Body of pancreas (tissue), 4 donors: Measurements from ENCODE around the gene WDFY3.

Experiments used
- POLR2A ChIP-seq, 3 donors: fragments of 450-650 bp; IDR thresholded peaks; one replicate each; pipeline ENCODE4 v1.6.1; 2016; ENCODE audit warnings: antibody characterized with exemption in 3 of 3, mild to moderate bottlenecking in 2 of 3
- TF ChIP-seq, protein P1 (sequence below), 7 experiments: fragments of 450-650 bp in 4 of 7; fragments of 200-600 bp in 3 of 7; sonication (generic) in 3 of 7; IDR thresholded peaks; one replicate each; pipeline ENCODE4 v1.5.1; 2016 to 2019; ENCODE audit warnings: antibody characterized with exemption in 7 of 7

DNA sequence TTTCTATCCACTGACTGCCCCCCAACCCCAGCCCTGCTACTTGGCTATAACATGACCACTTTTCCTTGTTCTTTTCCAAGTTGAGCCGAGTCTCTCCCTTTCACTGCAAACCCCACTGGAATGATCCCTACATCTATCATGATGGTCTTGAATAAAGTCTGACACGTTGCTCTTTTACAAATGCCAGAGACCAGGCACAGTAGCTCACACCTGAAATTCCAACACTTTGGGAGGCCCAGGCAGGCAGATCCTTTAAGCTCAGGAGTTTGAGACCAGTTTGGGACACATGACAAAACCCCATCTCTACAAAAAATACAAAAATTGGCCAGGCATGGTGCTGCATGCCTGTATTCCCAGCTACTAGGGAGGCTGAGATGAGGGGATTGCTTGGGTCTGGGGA is 100.9 kb downstream of the WDFY3 start:
- TF ChIP-seq, protein P1, sequence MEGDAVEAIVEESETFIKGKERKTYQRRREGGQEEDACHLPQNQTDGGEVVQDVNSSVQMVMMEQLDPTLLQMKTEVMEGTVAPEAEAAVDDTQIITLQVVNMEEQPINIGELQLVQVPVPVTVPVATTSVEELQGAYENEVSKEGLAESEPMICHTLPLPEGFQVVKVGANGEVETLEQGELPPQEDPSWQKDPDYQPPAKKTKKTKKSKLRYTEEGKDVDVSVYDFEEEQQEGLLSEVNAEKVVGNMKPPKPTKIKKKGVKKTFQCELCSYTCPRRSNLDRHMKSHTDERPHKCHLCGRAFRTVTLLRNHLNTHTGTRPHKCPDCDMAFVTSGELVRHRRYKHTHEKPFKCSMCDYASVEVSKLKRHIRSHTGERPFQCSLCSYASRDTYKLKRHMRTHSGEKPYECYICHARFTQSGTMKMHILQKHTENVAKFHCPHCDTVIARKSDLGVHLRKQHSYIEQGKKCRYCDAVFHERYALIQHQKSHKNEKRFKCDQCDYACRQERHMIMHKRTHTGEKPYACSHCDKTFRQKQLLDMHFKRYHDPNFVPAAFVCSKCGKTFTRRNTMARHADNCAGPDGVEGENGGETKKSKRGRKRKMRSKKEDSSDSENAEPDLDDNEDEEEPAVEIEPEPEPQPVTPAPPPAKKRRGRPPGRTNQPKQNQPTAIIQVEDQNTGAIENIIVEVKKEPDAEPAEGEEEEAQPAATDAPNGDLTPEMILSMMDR (IDR thresholded peaks at IDR 0.05): no peak
- TF ChIP-seq POLR2A (IDR thresholded peaks at IDR 0.05): no peak
